A204.1 (cell line): Measurements from ENCODE around the gene DLG1.
"Not testable (repeated sequence)": the region's sequence is repeated elsewhere in the genome, so short reads cannot be mapped to it uniquely, and the experiment has no call there.

Experiments
- FAIRE-seq: peaks from 2 replicates; lab custom pipeline; 2012; peaks lifted over from hg19 to GRCh38; lab: Jason Lieb, UNC

Gene DLG1

GRCh38 chr3:197242784-197243432 is 55.5 kb downstream of the DLG1 start:
- no peak for FAIRE-seq

GRCh38 chr3:197241173-197241572 is 57.2 kb downstream of the DLG1 start:
- FAIRE-seq, result no peak

GRCh38 chr3:197239857-197240256 is 58.6 kb downstream of the DLG1 start:
- no peak for FAIRE-seq

GRCh38 chr3:197238842-197239241 is 59.6 kb downstream of the DLG1 start:
- no peak for FAIRE-seq

- FAIRE-seq, result no peak
These were observed 60.5 kb downstream of the DLG1 start for GRCh38 chr3:197237897-197238296.

GRCh38 chr3:197236362-197236761 is 62.0 kb downstream of the DLG1 start:
- no peak for FAIRE-seq

GRCh38 chr3:197234947-197235914 is 63.2 kb downstream of the DLG1 start:
- FAIRE-seq, result no peak

- FAIRE-seq, result no peak
These were observed 67.1 kb downstream of the DLG1 start for GRCh38 chr3:197231321-197231720.

GRCh38 chr3:197229836-197230235 is 68.6 kb downstream of the DLG1 start:
- no peak for FAIRE-seq

- FAIRE-seq, result no peak
These were observed 69.2 kb downstream of the DLG1 start for GRCh38 chr3:197229178-197229577.

GRCh38 chr3:197227780-197228574 is 70.4 kb downstream of the DLG1 start:
- no peak for FAIRE-seq

- FAIRE-seq, result no peak
These were observed 72.2 kb downstream of the DLG1 start for GRCh38 chr3:197226179-197226578.

GRCh38 chr3:197225579-197225978 is 72.8 kb downstream of the DLG1 start:
- no peak for FAIRE-seq

- FAIRE-seq, result peak; percentile 96
These were observed 74.4 kb downstream of the DLG1 start for GRCh38 chr3:197224034-197224444.

- FAIRE-seq, result no peak
These were observed 75.5 kb downstream of the DLG1 start for GRCh38 chr3:197222937-197223370.

- FAIRE-seq, result no peak
These were observed 78.8 kb downstream of the DLG1 start for GRCh38 chr3:197219619-197220018.

GRCh38 chr3:197218210-197218609 is 80.2 kb downstream of the DLG1 start:
- no peak for FAIRE-seq

GRCh38 chr3:197216914-197217313 is 81.5 kb downstream of the DLG1 start:
- FAIRE-seq, result no peak

- FAIRE-seq, result no peak
These were observed 82.1 kb downstream of the DLG1 start for GRCh38 chr3:197216169-197216860.

- no peak for FAIRE-seq
These were observed 86.1 kb downstream of the DLG1 start for GRCh38 chr3:197212290-197212689.

- not testable (repeated sequence) for FAIRE-seq
These were observed 86.7 kb downstream of the DLG1 start for GRCh38 chr3:197211698-197212097.
